Kidney epithelial cell (primary cell): ENCODE measurements around the gene FAM180A. TPM values are rescaled to one million over a fixed set of nuclear protein-coding genes. Genes with fewer than 3 reads are reported as not detected.

Experiments
- DNase-seq: peaks from one replicate; pipeline ENCODE4 v3.0.0-alpha.2; 2010; ENCODE audit warnings: low read depth
- H3K27me3 ChIP-seq: 2 replicates; pipeline ENCODE4 v1.6.0; 2011; ENCODE audit warnings: low read length; ENCODE audit not compliant: control insufficient read depth, insufficient read depth
- H3K36me3 ChIP-seq: 2 replicates; pipeline ENCODE4 v1.5.1; 2011; ENCODE audit warnings: low read length; ENCODE audit not compliant: control insufficient read depth, insufficient read depth
- H3K4me3 ChIP-seq: 2 replicates; pipeline ENCODE4 v1.5.1; 2011; ENCODE audit warnings: low read depth, mild to moderate bottlenecking, control low read depth, low read length
- total RNA-seq: library from RNA; depleted of rRNA; stranded (reverse); fragments of >200 nt; gene quantifications from 2 replicates; pipeline ENCODE4 v1.2.3, GENCODE V29; 2015
- TF ChIP-seq, protein P1 (sequence below): IDR thresholded peaks from 2 replicates; pipeline ENCODE4 v1.5.1; 2011; ENCODE audit warnings: mild to moderate bottlenecking, moderate library complexity, low read length, control low read depth, inconsistent platforms; ENCODE audit not compliant: insufficient read depth, poor library complexity, severe bottlenecking

Gene FAM180A
- total RNA-seq, 1 donor from 2014 or later: not detected

DNA sequence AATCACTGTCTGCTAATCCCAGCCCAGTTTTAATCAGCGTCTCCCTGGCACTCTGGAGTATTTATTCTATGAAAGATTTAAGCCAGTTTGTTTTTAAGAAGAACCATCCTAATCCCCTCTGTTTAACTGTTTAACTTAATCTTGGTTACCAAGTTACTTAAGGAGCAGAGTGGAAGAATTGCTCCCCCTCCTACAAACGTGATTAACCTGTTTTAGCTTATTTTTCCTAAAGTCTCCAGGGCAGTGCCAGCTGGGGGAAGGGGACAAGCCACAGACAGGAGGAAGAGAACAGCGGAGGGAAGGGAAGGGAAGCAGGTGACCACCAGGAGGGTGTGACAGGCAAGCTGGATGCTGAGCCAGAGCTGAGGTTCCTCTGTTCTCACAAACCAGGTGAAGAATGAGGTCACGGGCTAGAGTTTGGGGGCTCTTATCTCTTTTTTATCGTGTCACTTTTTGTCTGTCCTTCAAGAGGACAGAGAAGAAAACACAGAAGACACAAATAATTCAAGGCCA is 22.3 kb downstream of the FAM180A start:
- TF ChIP-seq, protein P1, sequence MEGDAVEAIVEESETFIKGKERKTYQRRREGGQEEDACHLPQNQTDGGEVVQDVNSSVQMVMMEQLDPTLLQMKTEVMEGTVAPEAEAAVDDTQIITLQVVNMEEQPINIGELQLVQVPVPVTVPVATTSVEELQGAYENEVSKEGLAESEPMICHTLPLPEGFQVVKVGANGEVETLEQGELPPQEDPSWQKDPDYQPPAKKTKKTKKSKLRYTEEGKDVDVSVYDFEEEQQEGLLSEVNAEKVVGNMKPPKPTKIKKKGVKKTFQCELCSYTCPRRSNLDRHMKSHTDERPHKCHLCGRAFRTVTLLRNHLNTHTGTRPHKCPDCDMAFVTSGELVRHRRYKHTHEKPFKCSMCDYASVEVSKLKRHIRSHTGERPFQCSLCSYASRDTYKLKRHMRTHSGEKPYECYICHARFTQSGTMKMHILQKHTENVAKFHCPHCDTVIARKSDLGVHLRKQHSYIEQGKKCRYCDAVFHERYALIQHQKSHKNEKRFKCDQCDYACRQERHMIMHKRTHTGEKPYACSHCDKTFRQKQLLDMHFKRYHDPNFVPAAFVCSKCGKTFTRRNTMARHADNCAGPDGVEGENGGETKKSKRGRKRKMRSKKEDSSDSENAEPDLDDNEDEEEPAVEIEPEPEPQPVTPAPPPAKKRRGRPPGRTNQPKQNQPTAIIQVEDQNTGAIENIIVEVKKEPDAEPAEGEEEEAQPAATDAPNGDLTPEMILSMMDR: no peak
- Histone ChIP-seq H3K27me3 (no peaks in the 10 kb centered on the region), H3K36me3 (no peaks in the 10 kb centered on the region), H3K4me3 (no peak overlapping the region)
- no peak for DNase-seq

DNA sequence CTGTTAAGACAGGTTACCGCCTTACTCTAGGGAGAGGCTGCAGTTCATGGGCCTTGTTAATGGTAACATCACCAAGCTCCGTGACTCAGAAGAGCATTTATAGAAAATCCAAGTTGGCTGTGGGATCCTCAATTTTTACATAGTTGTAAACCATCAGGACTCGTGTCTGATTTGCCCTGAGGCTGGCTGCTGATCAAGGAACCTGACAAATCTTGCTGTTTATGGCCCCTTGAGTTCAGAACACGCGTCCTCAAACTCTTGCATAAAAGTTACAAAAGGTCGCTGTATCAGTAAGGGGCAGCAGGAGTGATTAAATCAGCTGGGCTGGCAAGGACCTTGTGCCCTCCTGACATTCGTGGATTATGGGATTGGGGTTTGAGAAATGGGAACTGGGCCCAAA is 25.2 kb downstream of the FAM180A start:
- Histone ChIP-seq H3K4me3 (no peak overlapping the region), H3K36me3 (no peaks in the 10 kb centered on the region), H3K27me3 (no peaks in the 10 kb centered on the region)
- DNase-seq: no peak
- TF ChIP-seq, protein P1: no peak

DNA sequence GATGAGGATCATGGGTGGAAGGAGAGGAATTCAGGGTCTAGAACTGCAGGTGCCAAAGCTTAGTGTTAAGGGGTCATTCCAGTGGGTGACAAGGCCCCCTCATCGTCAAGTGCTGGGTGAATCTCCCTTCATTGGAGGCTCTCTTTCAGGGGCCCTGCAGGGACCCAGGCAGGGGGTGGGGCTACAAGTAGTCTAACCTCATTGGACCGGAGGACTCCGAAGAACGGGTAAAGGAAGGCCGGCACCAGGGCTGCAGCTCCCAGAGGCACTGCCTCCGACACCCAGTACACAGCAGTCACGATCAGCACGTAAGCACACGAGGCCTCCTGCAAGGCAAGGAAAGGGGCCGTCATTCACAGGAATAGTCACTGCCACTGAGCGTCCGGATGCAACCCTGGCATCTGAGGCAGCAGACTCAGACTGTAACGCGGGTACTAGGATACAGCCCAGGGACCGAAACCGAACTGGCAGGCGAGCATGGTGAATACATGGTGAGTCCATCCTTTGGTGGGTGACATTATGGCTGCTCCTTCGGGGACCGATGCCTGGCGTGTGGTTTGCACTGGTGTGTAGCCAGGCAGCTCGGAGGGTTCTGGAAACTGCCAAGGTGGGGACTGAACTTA is 27.3 kb downstream of the FAM180A start:
- TF ChIP-seq, protein P1: no peak

DNA sequence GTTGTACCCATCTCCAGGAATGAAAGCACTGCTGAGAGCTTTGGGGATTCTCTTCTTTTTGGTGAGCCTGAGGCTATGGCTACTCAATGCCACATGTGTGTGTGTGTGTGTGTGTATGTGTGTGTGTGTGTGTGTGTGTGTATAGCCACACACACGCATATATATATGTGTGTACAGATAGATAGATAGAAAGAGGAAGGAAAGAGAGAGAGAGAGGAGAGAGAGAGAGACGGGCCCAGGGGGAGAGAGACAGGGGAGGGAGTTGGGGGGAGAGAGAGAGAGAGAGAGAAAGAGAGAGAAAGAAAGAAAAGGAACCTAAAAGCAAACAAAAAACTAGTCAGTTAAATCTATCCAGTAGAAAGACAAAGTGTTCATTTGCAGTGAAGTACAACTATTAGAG is 28.9 kb downstream of the FAM180A start:
- Histone ChIP-seq H3K27me3 (no peaks in the 10 kb centered on the region), H3K36me3 (no peaks in the 10 kb centered on the region), H3K4me3 (no peak overlapping the region)
- no peak for DNase-seq
- TF ChIP-seq, protein P1: no peak

More for the DNA sequence above, 27.3 kb downstream of the FAM180A start:
- H3K36me3 ChIP-seq: no peaks in the 10 kb centered on the region
- DNase-seq: no peak
- H3K4me3 ChIP-seq: no peak overlapping the region
- H3K27me3 ChIP-seq: no peaks in the 10 kb centered on the region

DNA sequence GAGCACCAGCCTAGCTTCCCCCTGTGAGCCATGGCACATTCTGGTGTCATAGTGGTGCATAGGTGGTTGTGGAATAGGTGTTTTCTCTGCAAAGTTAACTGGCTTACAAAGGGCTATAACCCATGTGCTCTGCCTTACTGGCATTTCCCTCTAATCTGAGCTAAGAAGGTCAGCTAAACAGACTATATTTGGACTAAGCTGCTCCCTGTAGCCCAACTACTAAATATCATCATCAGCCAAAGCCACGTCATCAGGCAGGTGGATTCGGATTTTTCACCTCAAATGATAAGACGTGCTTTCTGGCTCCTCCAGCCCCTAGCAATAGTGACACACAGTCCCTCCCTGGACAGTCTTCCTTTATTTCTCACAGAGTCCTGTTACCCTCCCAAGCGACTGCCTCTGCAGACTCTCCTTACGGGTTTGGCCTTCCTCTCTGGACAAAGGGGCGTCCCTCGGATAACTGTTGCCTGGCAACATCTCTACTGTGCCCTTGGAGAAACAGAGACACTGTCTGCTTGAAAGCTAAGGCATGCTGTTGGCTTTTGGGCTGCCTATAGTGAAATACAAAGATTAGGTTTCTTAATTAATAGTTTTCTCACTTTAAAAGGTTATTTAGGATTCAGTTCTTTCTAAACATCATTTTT is 29.7 kb downstream of the FAM180A start:
- TF ChIP-seq, protein P1: no peak
- H3K36me3 ChIP-seq: no peaks in the 10 kb centered on the region
- H3K4me3 ChIP-seq: no peak overlapping the region
- DNase-seq: no peak
- no peaks in the 10 kb centered on the region for H3K27me3 ChIP-seq
